ENCODE data around the gene SPAG5. TPM values are rescaled to one million over a fixed set of nuclear protein-coding genes. Genes with fewer than 3 reads are reported as not detected.

Gene SPAG5
- total and polyA plus RNA-seq, 10 of the 15 experiments (the other 5 are each of a cell fraction or from before 2014, with no cell fraction given), result 73.5 to 171 (median 106) TPM

DNA sequence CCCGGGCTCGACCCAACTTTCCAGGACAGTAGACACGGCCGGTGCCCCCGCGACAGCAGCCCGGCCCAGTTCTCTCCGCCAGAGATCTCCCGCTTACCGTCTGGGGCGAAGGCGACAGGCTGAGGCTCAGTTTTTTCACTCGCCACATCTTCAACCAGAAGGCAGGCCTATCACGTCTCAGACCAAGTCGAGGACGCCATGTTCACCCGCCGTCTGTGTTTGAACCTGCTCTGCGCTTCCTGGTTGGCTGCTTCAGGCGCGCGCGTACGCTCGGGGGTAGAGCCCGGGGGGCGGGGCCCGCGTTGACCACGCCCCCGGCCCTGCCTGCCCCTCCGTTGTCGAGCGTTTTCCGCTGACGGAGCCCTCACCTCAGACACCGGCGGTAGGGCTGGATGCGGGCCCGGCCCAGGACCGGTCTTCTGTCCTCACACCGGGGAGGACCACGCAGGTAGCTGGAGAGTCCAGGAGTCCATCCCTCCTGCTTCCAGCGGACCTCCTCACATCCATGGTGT, at the start of gene SPAG5 (continued):
- TF ChIP-seq TBL1XR1 (IDR thresholded peaks at IDR 0.05; ENCODE audit: low read depth, low read length), result no peak
- TF ChIP-seq BHLHE40 (IDR thresholded peaks at IDR 0.05; ENCODE audit: borderline replicate concordance in 1 of 2, low read depth in 2 of 2, low read length in 1 of 2), result peak in 1 of 2 experiments; percentile 39; a peak in 2 of 4 replicates
- peak; percentile 92 for TF ChIP-seq MXI1 (IDR thresholded peaks at IDR 0.05; ENCODE audit: low read depth, low read length)
- no peak for TF ChIP-seq ZNF622 (IDR thresholded peaks at IDR 0.05)
- TF ChIP-seq, protein P1, sequence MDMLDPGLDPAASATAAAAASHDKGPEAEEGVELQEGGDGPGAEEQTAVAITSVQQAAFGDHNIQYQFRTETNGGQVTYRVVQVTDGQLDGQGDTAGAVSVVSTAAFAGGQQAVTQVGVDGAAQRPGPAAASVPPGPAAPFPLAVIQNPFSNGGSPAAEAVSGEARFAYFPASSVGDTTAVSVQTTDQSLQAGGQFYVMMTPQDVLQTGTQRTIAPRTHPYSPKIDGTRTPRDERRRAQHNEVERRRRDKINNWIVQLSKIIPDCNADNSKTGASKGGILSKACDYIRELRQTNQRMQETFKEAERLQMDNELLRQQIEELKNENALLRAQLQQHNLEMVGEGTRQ (IDR thresholded peaks at IDR 0.05; ENCODE audit: borderline replicate concordance, low read depth, low read length), result no peak
- TF ChIP-seq TAF1 (IDR thresholded peaks at IDR 0.05; ENCODE audit: borderline replicate concordance, low read depth, low read length), result peak; percentile 78
- TF ChIP-seq IRF4 (IDR thresholded peaks at IDR 0.05; ENCODE audit: low read depth, low read length), result no peak
- no peak for TF ChIP-seq GABPA (IDR thresholded peaks at IDR 0.05; ENCODE audit: low read depth)
- no peak for TF ChIP-seq SREBF1 (IDR thresholded peaks at IDR 0.05; ENCODE audit: low read length)
- 0 out of 2 replicates have a peak, but pooled peaks have one; percentile 3 for TF ChIP-seq MEF2A (IDR thresholded peaks at IDR 0.05; ENCODE audit: insufficient read depth, low read depth, low read length)
- no peak for TF ChIP-seq TCF7 (IDR thresholded peaks at IDR 0.05; ENCODE audit: borderline replicate concordance)
- TF ChIP-seq, protein P2, sequence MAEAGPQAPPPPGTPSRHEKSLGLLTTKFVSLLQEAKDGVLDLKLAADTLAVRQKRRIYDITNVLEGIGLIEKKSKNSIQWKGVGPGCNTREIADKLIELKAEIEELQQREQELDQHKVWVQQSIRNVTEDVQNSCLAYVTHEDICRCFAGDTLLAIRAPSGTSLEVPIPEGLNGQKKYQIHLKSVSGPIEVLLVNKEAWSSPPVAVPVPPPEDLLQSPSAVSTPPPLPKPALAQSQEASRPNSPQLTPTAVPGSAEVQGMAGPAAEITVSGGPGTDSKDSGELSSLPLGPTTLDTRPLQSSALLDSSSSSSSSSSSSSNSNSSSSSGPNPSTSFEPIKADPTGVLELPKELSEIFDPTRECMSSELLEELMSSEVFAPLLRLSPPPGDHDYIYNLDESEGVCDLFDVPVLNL (IDR thresholded peaks at IDR 0.05; ENCODE audit: low read depth, low read length), result peak; percentile 99
- no peak for TF ChIP-seq NR2C1 (IDR thresholded peaks at IDR 0.05)
- TF ChIP-seq IKZF1 (conservative IDR thresholded peaks at IDR 0.05), result no peak
- TF ChIP-seq, protein P3, sequence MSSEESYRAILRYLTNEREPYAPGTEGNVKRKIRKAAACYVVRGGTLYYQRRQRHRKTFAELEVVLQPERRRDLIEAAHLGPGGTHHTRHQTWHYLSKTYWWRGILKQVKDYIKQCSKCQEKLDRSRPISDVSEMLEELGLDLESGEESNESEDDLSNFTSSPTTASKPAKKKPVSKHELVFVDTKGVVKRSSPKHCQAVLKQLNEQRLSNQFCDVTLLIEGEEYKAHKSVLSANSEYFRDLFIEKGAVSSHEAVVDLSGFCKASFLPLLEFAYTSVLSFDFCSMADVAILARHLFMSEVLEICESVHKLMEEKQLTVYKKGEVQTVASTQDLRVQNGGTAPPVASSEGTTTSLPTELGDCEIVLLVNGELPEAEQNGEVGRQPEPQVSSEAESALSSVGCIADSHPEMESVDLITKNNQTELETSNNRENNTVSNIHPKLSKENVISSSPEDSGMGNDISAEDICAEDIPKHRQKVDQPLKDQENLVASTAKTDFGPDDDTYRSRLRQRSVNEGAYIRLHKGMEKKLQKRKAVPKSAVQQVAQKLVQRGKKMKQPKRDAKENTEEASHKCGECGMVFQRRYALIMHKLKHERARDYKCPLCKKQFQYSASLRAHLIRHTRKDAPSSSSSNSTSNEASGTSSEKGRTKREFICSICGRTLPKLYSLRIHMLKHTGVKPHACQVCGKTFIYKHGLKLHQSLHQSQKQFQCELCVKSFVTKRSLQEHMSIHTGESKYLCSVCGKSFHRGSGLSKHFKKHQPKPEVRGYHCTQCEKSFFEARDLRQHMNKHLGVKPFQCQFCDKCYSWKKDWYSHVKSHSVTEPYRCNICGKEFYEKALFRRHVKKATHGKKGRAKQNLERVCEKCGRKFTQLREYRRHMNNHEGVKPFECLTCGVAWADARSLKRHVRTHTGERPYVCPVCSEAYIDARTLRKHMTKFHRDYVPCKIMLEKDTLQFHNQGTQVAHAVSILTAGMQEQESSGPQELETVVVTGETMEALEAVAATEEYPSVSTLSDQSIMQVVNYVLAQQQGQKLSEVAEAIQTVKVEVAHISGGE (CRISPR knock-in tag; IDR thresholded peaks at IDR 0.05), result no peak
- TF ChIP-seq, protein P4, sequence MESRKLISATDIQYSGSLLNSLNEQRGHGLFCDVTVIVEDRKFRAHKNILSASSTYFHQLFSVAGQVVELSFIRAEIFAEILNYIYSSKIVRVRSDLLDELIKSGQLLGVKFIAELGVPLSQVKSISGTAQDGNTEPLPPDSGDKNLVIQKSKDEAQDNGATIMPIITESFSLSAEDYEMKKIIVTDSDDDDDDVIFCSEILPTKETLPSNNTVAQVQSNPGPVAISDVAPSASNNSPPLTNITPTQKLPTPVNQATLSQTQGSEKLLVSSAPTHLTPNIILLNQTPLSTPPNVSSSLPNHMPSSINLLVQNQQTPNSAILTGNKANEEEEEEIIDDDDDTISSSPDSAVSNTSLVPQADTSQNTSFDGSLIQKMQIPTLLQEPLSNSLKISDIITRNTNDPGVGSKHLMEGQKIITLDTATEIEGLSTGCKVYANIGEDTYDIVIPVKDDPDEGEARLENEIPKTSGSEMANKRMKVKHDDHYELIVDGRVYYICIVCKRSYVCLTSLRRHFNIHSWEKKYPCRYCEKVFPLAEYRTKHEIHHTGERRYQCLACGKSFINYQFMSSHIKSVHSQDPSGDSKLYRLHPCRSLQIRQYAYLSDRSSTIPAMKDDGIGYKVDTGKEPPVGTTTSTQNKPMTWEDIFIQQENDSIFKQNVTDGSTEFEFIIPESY (IDR thresholded peaks at IDR 0.05), result no peak
- TF ChIP-seq TARDBP (IDR thresholded peaks at IDR 0.05; ENCODE audit: borderline replicate concordance), result no peak
- no peak for TF ChIP-seq SMAD1 (IDR thresholded peaks at IDR 0.05; ENCODE audit: low read depth, partially characterized antibody)
- TF ChIP-seq CBX3 (IDR thresholded peaks at IDR 0.05; ENCODE audit: borderline replicate concordance, low read depth), result no peak
- TF ChIP-seq ETV6 (conservative IDR thresholded peaks at IDR 0.05 in 1 of 2, IDR thresholded peaks at IDR 0.05 in 1 of 2; ENCODE audit: borderline replicate concordance in 1 of 2, low read depth in 1 of 2), result no peak
- no peak for TF ChIP-seq ZNF207 (IDR thresholded peaks at IDR 0.05; ENCODE audit: borderline replicate concordance)
- peak; percentile 82; the same call in 1 of the 2 replicates for TF ChIP-seq NFYB (IDR thresholded peaks at IDR 0.05; ENCODE audit: insufficient read depth, low read depth, low read length)
- TF ChIP-seq SMAD5 (IDR thresholded peaks at IDR 0.05; ENCODE audit: low read depth), result peak; percentile 60; the same call in 1 of the 2 replicates
- TF ChIP-seq SUZ12 (IDR thresholded peaks at IDR 0.05; ENCODE audit: unreplicated experiment), result no peak
- 0 out of 2 replicates have a peak, but pooled peaks have one; percentile 84 for TF ChIP-seq HDAC2 (IDR thresholded peaks at IDR 0.05)

Data from GM12878 (cell line).